Activated CD8-positive, alpha-beta memory T cell treated with anti-CD3 and anti-CD28 coated beads, Interleukin-2, amount 50 U/mL, for 1 hour (primary cell): ENCODE results near the gene HSD17B14.
"Not testable (repeated sequence)": the region's sequence is repeated elsewhere in the genome, so short reads cannot be mapped to it uniquely, and the experiment has no call there.

Experiments used
- DNase-seq: peaks from one replicate; pipeline ENCODE4 v3.0.0-alpha.2; 2020; ENCODE audit errors: extremely low read depth

Gene HSD17B14

DNA sequence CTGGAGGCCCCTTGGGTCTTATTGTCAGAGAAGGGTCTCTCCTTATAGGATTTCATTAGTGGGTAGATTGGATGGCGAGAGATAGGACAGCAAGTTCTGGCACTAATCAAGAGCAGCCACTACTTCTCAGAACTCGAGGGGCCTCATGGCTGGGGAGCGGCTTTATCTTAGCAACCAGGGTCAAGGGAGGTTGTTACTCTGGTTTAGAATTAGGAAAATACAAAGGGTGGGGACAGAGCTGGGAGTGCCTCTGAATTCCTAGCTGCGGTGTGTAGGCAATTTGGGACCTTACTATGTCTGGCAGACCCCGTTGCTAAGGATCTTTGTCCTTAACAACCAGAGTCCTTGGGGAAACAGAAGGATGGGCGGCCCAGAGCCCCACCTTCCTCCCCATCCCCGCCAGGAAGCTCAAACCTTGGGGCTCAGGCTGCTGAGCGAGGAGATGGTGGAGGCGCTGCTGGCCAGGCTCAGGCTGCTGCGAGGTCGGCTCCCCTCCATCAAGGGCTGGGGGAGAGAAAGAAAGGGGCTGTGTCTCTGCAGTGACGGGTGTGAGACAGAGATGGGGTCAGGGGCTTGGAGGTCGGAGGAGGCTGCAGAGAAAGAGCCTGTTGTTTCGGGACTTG lies 30.9 kb upstream of the HSD17B14 start:
- no peak for DNase-seq

DNA sequence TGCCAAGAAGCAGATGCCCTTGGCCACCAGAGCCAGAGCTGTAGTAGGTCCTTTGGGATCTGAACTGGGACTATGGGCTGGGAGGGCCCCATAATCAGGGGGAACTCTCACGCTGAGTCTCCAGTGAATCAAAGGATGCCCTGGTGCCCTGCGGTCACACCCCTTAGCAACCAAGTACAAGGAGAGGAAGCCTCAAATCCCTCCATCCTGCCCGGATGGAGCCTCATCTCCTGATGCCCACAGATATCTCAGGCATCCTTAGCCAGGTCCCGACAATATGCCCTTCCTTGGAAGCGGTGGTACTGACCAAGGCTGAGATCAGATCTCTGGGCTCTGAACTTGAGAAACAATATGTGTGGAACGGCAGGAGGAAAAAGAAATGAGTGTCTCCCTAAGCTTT lies 30.4 kb upstream of the HSD17B14 start:
- DNase-seq, result no peak

- no peak for DNase-seq
Measured at GRCh38 chr19:48862827-48863226, 26.5 kb upstream of the HSD17B14 start.

DNA sequence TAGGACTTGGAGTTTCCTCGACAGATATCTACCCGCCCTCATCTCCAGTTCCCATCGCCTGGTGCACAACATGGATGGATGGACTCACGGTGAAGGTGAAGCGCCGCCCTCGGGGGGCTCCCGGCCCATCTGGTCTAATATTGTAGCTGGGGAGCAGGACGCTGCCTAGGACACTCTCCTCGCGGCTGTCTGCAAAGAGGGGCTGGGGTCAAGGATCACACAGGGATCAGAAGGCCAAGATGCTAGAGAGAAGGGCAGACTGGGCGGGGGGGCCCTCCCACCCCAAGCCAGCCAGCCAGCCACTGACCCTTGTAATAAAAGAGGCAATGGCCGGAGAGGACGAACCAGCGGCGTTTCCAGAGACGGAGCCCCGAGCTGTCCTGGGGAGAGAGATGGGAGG lies 25.0 kb upstream of the HSD17B14 start:
- no peak for DNase-seq

GRCh38 chr19:48859711-48860572 lies 23.7 kb upstream of the HSD17B14 start:
- DNase-seq, result no peak

GRCh38 chr19:48858984-48859710 lies 22.9 kb upstream of the HSD17B14 start:
- DNase-seq, result no peak

DNA sequence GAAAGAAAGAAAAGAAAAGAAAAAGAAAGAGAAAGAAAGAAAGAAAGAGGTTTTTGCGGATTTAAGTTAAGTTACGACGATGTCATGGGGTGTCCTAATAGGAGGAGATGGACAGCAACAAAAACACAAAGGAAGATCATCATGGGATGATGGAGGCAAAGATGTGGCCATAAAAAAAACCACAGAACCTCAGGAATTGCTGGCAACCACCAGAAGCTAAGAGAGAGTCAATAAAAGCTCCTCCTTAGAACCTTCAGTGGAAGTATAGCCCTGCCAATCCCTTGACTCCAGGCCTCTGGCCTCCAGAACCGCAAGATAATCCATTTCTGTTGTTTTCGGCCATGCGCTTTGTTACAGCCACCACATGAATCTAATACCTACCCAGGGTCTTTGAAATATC lies 20.6 kb upstream of the HSD17B14 start:
- no peak for DNase-seq

- no peak for DNase-seq
Measured at GRCh38 chr19:48854103-48854502, 17.8 kb upstream of the HSD17B14 start.

GRCh38 chr19:48853483-48853882 lies 17.2 kb upstream of the HSD17B14 start:
- DNase-seq, result no peak

DNA sequence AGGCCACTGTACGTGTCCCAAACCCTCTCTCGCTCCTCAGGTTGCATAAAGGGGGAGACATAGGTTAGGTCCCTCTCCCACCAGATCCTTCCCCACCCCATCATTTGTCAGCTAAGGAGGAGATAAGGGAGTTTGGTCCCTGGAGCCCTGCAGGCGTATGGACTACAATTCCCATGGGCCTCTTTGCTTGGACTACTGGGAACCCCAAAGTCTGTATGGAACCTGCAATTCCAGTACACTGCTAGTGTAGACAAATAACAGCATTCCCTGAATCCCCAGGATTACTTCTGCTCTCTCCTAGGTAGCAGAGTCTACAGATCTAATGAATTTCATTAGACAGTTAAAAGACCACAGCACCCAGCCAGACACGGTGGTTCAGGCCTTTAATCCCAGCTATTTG lies 16.0 kb upstream of the HSD17B14 start:
- DNase-seq, result no peak

DNA sequence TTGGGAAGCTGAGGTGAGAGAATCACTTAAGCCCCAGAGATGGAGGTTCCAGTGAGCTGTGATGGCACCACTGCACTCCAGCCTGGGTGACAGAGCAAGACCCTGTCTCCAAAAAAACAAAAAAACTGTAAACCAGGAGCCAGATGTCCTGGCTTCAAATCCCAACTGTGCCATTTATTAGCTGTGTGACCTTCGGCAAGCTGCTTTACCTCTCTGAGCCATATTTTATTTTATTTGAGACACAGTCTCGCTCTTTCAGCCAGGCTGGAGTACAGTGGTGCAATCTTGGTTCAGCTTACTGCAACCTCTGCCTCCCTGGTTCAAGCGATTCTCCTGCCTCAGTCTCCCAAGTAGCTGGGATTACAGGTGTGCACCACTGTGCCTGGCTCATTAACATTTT lies 10.4 kb upstream of the HSD17B14 start:
- DNase-seq, result not testable (repeated sequence)

DNA sequence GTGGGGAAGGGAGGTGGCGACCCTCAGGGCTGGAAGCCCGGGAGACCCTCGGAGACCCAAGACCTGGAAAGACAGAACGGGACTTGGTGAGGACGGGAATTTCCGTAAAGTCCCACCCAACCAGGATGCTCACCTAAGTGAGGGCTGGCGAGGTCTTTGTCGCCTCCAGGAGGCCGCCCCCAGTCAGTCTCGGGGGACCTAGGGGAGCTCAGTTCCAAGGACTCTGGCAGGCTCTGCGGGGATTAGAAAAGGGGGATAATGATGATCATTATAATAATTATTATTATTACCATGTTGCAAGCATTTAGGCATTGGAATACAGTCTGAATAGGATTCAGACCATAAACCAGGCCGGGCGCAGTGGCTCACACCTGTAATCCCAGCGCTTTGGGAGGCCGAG lies 9.1 kb upstream of the HSD17B14 start:
- DNase-seq, result no peak

GRCh38 chr19:48844472-48844871 lies 8.2 kb upstream of the HSD17B14 start:
- DNase-seq, result no peak

GRCh38 chr19:48842789-48843162 lies 6.5 kb upstream of the HSD17B14 start:
- no peak for DNase-seq

GRCh38 chr19:48841571-48841970 lies 5.3 kb upstream of the HSD17B14 start:
- no peak for DNase-seq

DNA sequence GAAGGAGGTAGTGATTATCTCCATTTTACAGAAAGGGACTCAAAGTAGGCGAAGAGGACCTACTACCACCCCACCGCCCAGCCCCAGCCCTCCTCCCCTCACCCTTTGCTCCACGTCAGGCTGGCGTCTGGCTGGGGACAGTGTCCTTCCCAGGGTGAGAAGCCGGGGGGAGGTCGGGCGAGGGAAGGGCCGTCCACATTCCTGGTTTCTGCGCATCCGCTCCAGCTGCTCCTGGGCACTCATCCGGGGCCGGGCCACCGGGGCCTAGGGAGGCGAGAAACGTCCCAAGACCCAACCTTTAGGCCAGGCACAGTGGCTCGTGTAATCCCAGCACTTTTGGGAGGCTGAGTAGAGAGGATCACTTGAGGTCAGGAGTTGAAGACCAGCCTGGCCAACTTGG lies 4.8 kb upstream of the HSD17B14 start:
- DNase-seq, result no peak

DNA sequence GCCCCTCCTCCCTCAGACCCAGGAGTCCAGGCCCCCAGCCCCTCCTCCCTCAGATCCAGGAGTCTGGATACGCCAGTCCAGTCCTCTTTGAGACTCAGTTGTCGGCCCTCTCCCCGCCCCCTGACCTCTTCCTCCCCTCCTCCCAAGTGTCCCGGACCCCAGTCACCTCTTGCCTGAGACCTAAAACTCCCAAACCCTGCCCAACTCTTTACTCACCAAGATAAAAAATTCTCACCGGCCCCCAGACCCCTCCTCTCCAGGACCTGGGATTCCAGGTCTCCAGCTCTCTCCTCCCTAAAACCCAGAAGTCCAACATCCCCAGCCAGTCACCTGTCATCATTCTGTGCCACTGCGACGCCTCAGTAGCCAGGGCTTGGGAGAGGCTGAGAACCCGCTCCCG lies 1.4 kb upstream of the HSD17B14 start:
- no peak for DNase-seq

DNA sequence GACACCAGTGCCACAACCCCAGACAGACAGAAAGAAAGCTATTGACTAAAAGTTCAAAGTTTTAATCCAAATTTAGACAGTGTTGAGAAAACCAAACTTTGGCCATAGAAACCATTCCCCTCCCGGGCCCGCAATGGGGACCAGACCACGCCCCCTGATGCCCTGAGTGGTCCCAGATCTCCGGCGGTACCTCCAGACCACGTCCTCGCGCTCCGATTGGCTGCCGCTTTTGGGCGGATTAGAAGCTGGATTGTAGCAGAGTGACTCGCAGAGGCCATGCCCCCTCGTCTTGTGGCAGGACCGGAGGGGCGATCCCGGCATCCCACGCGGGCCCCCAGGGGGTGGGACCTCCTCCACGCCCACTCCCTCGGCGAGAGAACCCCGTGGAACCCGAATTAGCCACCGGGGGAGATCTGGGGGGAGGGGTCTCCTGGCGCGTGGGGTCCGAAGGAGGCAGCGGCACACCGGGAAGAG lies 797 bp upstream of the HSD17B14 start:
- peak; percentile 67 for DNase-seq

DNA sequence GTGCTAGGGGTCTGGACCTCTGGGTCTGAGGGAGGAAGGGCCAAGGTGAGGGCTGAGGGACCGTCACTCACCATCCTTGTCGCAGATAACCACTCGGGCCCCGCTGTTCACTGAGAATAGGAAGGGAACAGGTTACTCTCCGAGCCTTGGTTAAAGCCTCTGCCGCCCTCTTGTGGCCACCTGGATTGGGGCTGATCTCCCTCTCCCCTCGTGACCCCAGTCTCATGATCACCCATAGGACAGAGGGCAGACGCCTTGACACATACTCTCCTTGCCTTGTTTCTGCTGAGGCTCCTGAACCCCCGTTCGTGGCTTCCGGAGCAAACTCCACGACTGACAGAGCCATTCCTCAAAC lies 580 bp downstream of the HSD17B14 start:
- peak; percentile 83 for DNase-seq

- no peak for DNase-seq
Measured at GRCh38 chr19:48833977-48834376, 2.3 kb downstream of the HSD17B14 start.

DNA sequence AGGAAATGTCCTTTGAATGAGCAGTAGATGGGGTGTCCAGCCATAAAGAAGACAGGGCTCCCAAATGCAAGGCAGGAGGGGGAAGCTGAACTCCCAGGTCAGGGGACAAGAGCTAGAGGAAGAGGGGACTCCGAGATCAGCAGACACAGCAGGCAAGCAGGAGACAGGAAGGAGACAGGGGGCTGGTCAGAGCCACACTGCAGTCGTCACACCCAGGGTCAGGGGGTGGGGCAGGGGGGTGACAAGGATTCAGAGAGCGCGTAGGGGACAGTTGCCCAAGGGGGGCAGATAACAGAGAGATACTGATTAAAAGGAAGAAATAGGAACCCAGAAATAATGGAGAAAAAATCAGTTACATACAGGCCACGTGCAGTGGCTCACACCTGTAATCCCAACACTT lies 3.2 kb downstream of the HSD17B14 start:
- no peak for DNase-seq

DNA sequence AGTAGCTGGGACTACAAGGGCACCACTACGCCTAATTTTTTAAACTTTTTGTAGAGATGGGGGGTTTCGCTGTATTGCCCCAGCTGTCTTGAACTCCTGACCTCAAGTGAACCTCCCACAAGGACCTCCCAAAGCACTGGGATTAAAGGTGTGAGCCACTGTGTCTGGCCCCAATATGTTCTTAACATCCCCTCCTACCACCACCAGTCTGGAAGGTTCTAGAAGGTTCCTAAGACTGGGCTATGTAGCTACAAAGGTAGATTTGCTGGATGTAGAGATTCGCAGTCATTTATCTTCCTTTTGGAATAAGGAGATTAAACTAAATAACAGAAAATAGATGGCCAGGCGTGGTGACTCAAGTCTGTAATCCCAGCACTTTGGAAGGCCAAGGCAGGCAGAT lies 5.3 kb downstream of the HSD17B14 start:
- DNase-seq, result no peak

- no peak for DNase-seq
Measured at GRCh38 chr19:48830088-48830487, 6.2 kb downstream of the HSD17B14 start.
